Natural killer cell (primary cell): ENCODE measurements around the gene PLEKHH2. TPM values are rescaled to one million over a fixed set of nuclear protein-coding genes. Genes with fewer than 3 reads are reported as not detected.

Source experiments
- ATAC-seq, 3 donors: fragments of 150-1000 bp in 2 of 3; fragments of 200-7000 bp in 1 of 3; cut with Tn5 transposase; 1 replicate in 1 of 3; 2 replicates in 2 of 3; pipeline ENCODE4 v1.10.0; 2021; ENCODE audit warnings: mild to moderate bottlenecking in 2 of 3, moderate library complexity in 2 of 3
- DNase-seq, 2 donors: peaks; one replicate each; pipeline versions ENCODE4 v3.0.0 to v3.0.0-alpha.2; 2013 to 2021; ENCODE audit warnings: mixed read lengths in 1 of 2
- H3K27ac ChIP-seq: one replicate; pipeline ENCODE4 v1.5.1; 2013; ENCODE audit warnings: mild to moderate bottlenecking, low read length
- H3K27me3 ChIP-seq: one replicate; pipeline ENCODE4 v1.6.1; 2013; ENCODE audit warnings: low read length; ENCODE audit not compliant: control insufficient read depth, insufficient read depth
- H3K36me3 ChIP-seq: one replicate; pipeline ENCODE4 v1.6.1; 2013; ENCODE audit warnings: low read length; ENCODE audit not compliant: control insufficient read depth, insufficient read depth
- H3K4me1 ChIP-seq: one replicate; pipeline ENCODE4 v1.6.1; 2013; ENCODE audit warnings: low read length; ENCODE audit not compliant: control insufficient read depth, insufficient read depth
- H3K4me3 ChIP-seq: one replicate; pipeline ENCODE4 v1.5.1; 2013; ENCODE audit warnings: low read length
- H3K9me3 ChIP-seq: one replicate; pipeline ENCODE4 v1.6.1; 2013; ENCODE audit warnings: low read length; ENCODE audit not compliant: control insufficient read depth, insufficient read depth
- H3K27ac Mint-ChIP-seq, 2 donors: one replicate each; pipeline ENCODE4 v1.8.0; 2022; ENCODE audit warnings: mild to moderate bottlenecking in 2 of 2, mixed read lengths in 2 of 2, moderate library complexity in 1 of 2
- H3K27me3 Mint-ChIP-seq, 2 donors: one replicate each; pipeline ENCODE4 v1.8.0; 2022; ENCODE audit warnings: low read depth in 2 of 2, mixed read lengths in 2 of 2
- H3K36me3 Mint-ChIP-seq: one replicate; pipeline ENCODE4 v1.8.0; 2022; ENCODE audit warnings: mixed read lengths
- H3K4me1 Mint-ChIP-seq, 2 donors: one replicate each; pipeline ENCODE4 v1.8.0; 2022; ENCODE audit warnings: mixed read lengths in 2 of 2
- H3K4me3 Mint-ChIP-seq: one replicate; pipeline ENCODE4 v1.8.0; 2022; ENCODE audit warnings: mild to moderate bottlenecking, moderate library complexity, mixed read lengths
- H3K9me3 Mint-ChIP-seq, 2 donors: one replicate each; pipeline ENCODE4 v1.8.0; 2022; ENCODE audit warnings: mixed read lengths in 2 of 2
- CTCF ChIP-seq: fragments of 200-600 bp; IDR thresholded peaks from one replicate; pipeline ENCODE4 v1.8.0; 2022; ENCODE audit warnings: antibody characterized with exemption
- WGBS: methylation state at CpG from one replicate; pipeline ENCODE4 v1.1.7; 2013; ENCODE audit warnings: missing lambda C conversion rate; ENCODE audit not compliant: insufficient coverage; 5-methylcytosine and 5-hydroxymethylcytosine counted together
- intact Hi-C: fragments of 100-400 bp; cut with micrococcal nuclease; formaldehyde crosslinking; loops from one replicate; pipeline ENCODE4 v1.14.2; 2022
- total RNA-seq, 4 donors: library from RNA; stranded (reverse); fragments of 120-200 nt in 1 of 4; gene quantifications; one replicate each; pipeline versions ENCODE4 v1.2.3 to v1.2.4, GENCODE V29; 2013 to 2022

The PLEKHH2 gene
- total RNA-seq, 3 donors from 2014 or later (not counting 1 experiment from before 2014, with no cell fraction given), result 0.07 to 0.28 (median 0.19) TPM

GRCh38 chr2:43616967-43617680 lies 19.9 kb upstream of the PLEKHH2 start:
- H3K27me3 Mint-ChIP-seq, result peaks cover 10 to 23% of the 10 kb centered on the region in 2 donors
- no peak overlapping the region for H3K4me3 ChIP-seq
- WGBS, result 86% methylated on average over 4 of the region's 5 CpGs
- H3K9me3 Mint-ChIP-seq, result no peaks in the 10 kb centered on the region
- no peak overlapping the region for H3K4me3 Mint-ChIP-seq
- H3K9me3 ChIP-seq, result no peaks in the 10 kb centered on the region
- no peak for ATAC-seq
- no peak for TF ChIP-seq CTCF
- H3K27me3 ChIP-seq, result no peaks in the 10 kb centered on the region
- intact Hi-C loops, result no loop called here
- H3K4me1 ChIP-seq, result no peaks in the 10 kb centered on the region
- no peak for DNase-seq
- H3K27ac Mint-ChIP-seq, result no peak overlapping the region
- H3K36me3 Mint-ChIP-seq, result no peaks in the 10 kb centered on the region
- no peaks in the 10 kb centered on the region for H3K36me3 ChIP-seq
- no peak overlapping the region for H3K27ac ChIP-seq
- peaks cover 0 to 5% of the 10 kb centered on the region in 2 donors for H3K4me1 Mint-ChIP-seq

GRCh38 chr2:43619511-43619910 lies 17.5 kb upstream of the PLEKHH2 start:
- no peak for DNase-seq
- H3K4me3 ChIP-seq, result no peak overlapping the region
- ATAC-seq, result no peak
- no peak overlapping the region for H3K27ac Mint-ChIP-seq
- H3K4me1 Mint-ChIP-seq, result no peaks in the 10 kb centered on the region
- H3K36me3 ChIP-seq, result no peaks in the 10 kb centered on the region
- H3K4me1 ChIP-seq, result no peaks in the 10 kb centered on the region
- H3K27ac ChIP-seq, result no peak overlapping the region
- no peak for TF ChIP-seq CTCF
- H3K4me3 Mint-ChIP-seq, result no peak overlapping the region
- no peaks in the 10 kb centered on the region for H3K9me3 ChIP-seq
- 92% methylated on average over 10 of the region's 10 CpGs for WGBS
- peaks cover 6 to 39% of the 10 kb centered on the region in 2 donors for H3K27me3 Mint-ChIP-seq
- H3K36me3 Mint-ChIP-seq, result no peaks in the 10 kb centered on the region
- intact Hi-C loops, result no loop called here
- H3K9me3 Mint-ChIP-seq, result no peaks in the 10 kb centered on the region
- H3K27me3 ChIP-seq, result no peaks in the 10 kb centered on the region

GRCh38 chr2:43622931-43623451 lies 14.1 kb upstream of the PLEKHH2 start:
- DNase-seq (no peak), ATAC-seq (no peak)
- Histone ChIP-seq H3K9me3 (no peaks in the 10 kb centered on the region), H3K36me3 (no peaks in the 10 kb centered on the region), H3K27ac (no peak overlapping the region), H3K4me1 (no peaks in the 10 kb centered on the region), H3K4me3 (no peak overlapping the region), H3K27me3 (no peaks in the 10 kb centered on the region)
- H3K27me3 Mint-ChIP-seq, result peaks cover 9 to 39% of the 10 kb centered on the region in 2 donors
- no peaks in the 10 kb centered on the region for H3K9me3 Mint-ChIP-seq
- no peak for TF ChIP-seq CTCF
- WGBS, result 82% methylated on average over 5 of the region's 6 CpGs
- H3K27ac Mint-ChIP-seq, result no peak overlapping the region
- no peaks in the 10 kb centered on the region for H3K4me1 Mint-ChIP-seq
- intact Hi-C loops, result no loop called here
- no peak overlapping the region for H3K4me3 Mint-ChIP-seq
- H3K36me3 Mint-ChIP-seq, result no peaks in the 10 kb centered on the region
